HG02973 (cell line): Measurements from ENCODE around the gene INHBB.
"Not testable (repeated sequence)": the region's sequence is repeated elsewhere in the genome, so short reads cannot be mapped to it uniquely, and the experiment has no call there.

Experiments used
- ATAC-seq: cut with Tn5 transposase; IDR thresholded peaks from one replicate; pipeline ENCODE4 v1.9.1; 2021; ENCODE audit warnings: moderate library complexity; ENCODE audit not compliant: unreplicated experiment

INHBB gene

DNA sequence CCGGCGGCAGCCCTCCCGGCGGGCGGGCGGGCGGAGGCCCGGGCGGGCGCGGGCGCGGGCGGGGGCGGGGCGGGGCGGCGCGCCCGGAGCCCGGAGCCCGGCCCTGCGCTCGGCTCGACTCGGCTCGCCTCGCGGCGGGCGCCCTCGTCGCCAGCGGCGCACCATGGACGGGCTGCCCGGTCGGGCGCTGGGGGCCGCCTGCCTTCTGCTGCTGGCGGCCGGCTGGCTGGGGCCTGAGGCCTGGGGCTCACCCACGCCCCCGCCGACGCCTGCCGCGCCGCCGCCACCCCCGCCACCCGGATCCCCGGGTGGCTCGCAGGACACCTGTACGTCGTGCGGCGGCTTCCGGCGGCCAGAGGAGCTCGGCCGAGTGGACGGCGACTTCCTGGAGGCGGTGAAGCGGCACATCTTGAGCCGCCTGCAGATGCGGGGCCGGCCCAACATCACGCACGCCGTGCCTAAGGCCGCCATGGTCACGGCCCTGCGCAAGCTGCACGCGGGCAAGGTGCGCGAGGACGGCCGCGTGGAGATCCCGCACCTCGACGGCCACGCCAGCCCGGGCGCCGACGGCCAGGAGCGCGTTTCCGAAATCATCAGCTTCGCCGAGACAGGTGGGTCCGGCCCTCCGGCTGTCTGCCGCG, at the start of gene INHBB:
Gene INHBB (plus strand): TSS at position 111 of the 641 bp plus-strand sequence. CDS start 53 bp downstream, at position 164.
- ATAC-seq, result no peak

- ATAC-seq, result no peak
Observed at GRCh38 chr2:120298173-120298835, 47.6 kb upstream of the INHBB start.

- ATAC-seq, result no peak
Observed at GRCh38 chr2:120299004-120299403, 46.9 kb upstream of the INHBB start.

DNA sequence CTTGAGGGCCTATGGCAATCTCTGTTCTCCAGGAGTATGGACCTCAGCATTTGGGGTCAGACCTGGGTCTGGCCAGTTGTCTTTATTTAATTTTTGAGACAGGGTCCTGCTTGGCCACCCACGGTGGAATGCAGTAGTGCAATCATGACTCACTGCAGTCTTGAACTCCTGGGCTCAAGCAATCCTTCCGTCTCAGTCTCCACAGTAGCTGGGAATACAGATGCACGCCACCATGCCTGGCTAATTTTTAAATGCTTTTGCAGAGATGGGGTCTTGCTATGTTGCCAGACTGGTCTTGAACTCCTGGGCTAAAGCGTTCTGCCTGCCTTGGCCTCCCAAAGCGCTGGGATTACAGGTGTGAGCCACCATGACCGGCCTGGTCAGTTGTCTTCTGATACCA, 46.4 kb upstream of the INHBB start:
- ATAC-seq, result no peak

- no peak for ATAC-seq
Observed at GRCh38 chr2:120300385-120300784, 45.6 kb upstream of the INHBB start.

- no peak for ATAC-seq
Observed at GRCh38 chr2:120301284-120301683, 44.7 kb upstream of the INHBB start.

GRCh38 chr2:120302301-120302700, 43.6 kb upstream of the INHBB start:
- no peak for ATAC-seq

DNA sequence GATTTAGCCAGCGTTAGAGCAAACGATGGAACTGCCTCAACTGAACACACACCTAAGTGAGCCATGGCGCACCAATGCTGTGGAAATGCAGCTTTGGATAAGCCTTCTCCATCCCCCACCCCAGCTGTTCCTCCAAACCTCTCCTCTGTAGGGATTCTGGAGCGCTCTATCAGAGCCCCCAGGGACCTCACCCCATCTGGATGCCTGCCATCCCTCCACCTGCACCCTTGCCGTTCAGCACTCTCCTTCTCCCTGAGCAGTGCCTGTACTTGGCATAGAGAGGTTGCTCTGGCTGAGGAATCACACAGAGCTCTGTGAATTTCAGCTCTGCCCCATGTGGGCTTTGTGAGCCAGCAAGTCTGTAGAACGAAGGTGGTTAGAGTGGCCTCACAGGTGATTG, 42.8 kb upstream of the INHBB start:
- ATAC-seq, result no peak

- no peak for ATAC-seq
Observed at GRCh38 chr2:120305296-120305695, 40.6 kb upstream of the INHBB start.

DNA sequence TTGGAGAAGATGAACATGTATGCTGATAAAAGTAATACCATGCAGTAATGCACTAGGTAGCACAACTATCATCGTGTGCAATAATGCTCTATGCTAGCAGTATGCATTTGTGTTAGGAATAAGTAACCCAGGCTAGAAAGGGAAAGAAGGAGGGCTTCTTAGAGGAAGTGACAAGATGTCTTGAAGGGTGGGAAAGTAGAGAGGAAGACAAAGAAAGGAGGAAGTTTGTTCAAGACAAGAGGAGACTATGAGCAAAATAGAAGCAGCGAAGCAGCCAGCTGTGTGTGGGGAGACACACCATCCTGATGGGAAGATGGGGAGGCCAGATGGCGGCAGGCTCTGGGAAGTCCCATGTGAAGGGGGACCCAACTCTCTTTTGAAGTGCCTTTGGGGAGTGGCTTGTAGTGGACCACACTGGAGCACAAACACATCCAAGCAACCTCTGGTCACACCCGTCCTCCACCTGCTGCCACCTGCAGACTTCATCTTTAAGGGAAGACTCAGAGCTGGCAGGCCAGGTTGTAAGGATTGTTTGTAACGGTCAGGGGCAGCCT, 39.9 kb upstream of the INHBB start:
- no peak for ATAC-seq

DNA sequence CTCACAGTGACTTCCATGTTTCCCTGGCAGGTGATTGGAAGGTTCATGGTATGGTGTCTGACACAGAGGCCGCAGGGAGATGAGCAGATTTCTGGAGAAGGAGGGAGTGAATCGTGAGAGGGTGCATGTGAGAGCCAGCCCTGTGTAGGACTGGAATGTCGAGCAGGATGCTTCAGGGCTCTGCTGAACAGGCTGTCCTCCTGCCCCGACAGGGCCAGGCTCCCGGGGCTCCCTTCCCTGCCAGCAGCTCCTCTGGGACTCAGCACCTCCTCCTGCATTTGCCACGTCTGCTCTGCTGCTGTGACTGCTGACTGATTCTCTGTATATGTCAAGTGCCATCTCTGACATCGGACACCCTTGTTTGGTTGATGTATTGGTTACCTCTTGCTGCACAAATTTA, 38.5 kb upstream of the INHBB start:
- no peak for ATAC-seq

DNA sequence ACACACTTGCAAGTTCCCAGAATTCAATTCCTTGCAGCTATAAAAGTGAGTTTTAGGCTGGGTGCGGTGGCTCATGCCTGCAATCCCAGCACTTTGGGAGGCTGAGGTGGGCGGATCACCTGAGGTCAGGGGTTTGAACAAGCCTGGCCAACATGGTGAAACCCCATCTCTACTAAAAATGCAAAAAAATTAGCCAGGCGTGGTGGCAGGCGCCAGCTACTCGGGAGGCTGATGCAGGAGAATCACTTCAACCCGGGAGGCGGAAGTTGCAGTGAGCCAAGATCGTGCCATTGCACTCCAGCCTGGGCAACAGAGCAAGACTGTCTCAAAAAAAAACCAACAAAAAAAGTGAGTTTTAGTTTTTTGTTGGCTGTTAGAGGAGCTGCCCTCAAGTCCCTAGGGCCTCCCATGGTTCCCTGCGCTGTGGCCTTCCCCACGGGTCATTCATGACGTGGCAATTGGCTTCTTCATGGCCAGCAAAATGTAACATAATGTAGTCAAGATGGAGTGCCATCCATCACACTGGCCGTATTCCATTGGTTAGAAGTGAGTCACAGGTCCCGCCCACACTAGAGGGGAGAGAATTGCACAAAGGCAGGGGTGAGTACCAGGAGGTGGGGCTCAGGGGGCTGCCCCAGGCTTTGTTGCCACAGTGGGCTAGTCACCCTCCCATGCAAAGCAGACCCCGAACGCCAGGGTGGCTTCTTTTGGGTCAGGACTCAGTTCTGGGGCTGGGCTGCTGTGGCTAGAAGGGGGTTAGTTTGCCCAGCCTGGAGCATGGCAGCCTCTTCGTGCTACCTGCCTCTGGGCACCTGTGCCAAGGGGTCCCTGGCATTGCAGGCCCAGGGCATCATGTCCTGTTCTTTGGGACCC, 37.7 kb upstream of the INHBB start:
- no peak for ATAC-seq

DNA sequence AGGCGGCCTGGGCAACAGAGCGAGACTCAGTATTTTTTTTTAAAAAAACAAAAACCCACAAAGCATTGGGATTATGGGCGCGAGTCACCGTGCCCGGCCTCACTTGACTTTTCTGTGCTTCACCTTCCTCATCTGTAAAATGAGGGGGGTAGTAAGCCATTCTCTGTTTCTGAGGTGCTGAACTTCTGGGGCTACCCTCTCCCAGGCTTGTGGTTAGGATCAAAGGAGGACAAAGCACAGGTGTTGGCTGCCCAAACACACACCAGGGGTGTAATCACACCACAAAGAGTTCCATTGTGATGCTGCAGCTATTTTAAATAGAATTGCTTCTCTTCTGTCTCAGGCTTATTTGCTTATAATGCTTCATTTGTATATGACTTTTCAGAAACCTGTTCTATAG, 35.8 kb upstream of the INHBB start:
- ATAC-seq, result no peak

DNA sequence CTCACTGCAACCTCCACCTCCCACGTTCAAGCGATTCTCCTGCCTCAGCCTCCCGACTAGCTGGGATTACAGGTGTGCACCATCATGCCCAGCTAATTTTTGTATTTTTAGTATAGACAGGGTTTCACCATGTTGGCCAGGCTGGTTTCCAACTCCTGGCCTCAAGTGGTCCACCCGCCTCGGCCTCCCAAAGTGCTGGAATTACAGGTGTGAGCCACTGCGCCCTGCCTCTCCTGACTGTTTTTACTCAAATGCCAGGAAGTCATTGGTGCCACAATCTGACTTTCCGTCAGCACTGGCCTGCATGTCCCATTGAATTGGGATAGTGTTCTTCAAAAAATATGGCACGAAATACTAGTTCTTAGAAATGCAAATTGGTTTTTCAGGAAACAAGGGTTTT, 35.1 kb upstream of the INHBB start:
- not testable (repeated sequence) for ATAC-seq

DNA sequence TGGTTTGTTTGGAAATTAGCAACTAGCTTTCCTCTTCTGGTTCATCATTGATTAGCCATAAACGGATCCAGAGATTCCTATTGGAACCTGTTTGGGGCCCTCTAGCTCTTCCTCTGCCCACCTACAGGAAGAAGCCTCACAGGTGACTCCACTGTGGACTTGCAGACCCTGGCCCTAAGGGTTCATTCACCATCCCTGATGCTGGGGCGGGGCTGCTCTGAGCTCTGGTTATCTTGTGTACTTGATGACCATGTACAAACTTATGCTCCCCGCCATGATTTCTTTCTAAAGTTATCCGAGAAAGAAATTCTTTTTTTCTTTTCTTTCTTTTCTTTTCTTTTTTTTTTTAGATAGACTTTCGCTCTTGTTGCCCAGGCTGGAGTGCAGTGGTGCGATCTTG, 33.9 kb upstream of the INHBB start:
- ATAC-seq, result no peak

- ATAC-seq, result peak; percentile 49
Observed at GRCh38 chr2:120312860-120313694, 32.9 kb upstream of the INHBB start.

GRCh38 chr2:120313695-120314615, 32.0 kb upstream of the INHBB start:
- ATAC-seq, result no peak

- ATAC-seq, result no peak
Observed at GRCh38 chr2:120314690-120315366, 31.1 kb upstream of the INHBB start.
